Endothelial cell of umbilical vein (primary cell): ENCODE data around the gene TMEM37. TPM values are rescaled to one million over a fixed set of nuclear protein-coding genes. Genes with fewer than 3 reads are reported as not detected.

ENCODE experiments used
- BruUV-seq: library from RNA; stranded (reverse); fragments of 400-500 nt; replicated peaks from 2 replicates; lab custom pipeline; 2021; lab: Mats Ljungman, UMichigan
- CTCF ChIA-PET: fragments of 300-600, 350-600 bp; sonication (Branson Sonifier 250); formaldehyde crosslinking; loops from one replicate; lab custom pipeline; 2021; ENCODE audit warnings: antibody characterized with exemption, inconsistent platforms; lab: Charles Lee
- POLR2A ChIA-PET: fragments of 300-600, 350-600 bp; sonication (Branson Sonifier 250); formaldehyde crosslinking; loops from one replicate; lab custom pipeline; 2021; ENCODE audit warnings: antibody characterized with exemption, inconsistent platforms; lab: Charles Lee
- DNase-seq: peaks from one replicate; pipeline ENCODE4 v3.0.0-alpha.2; 2011; ENCODE audit warnings: low read depth, low spot score
- FAIRE-seq: peaks from 2 replicates; lab custom pipeline; 2011; peaks lifted over from hg19 to GRCh38; lab: Jason Lieb, UNC
- H2AFZ ChIP-seq: 2 replicates; pipeline ENCODE4 v1.6.0; 2012; ENCODE audit warnings: low read depth, low read length, control low read depth, inconsistent platforms
- H3K27ac ChIP-seq: 2 replicates; pipeline ENCODE4 v1.5.1; 2011; ENCODE audit warnings: low read depth, mild to moderate bottlenecking, control low read depth, low read length, moderate library complexity; ENCODE audit not compliant: insufficient read depth
- H3K27me3 ChIP-seq, 2 experiments: 2 replicates each; pipeline versions ENCODE4 v1.6.0 to v1.6.1; 2011; ENCODE audit warnings: low read length in 2 of 2, mixed read lengths in 1 of 2; ENCODE audit not compliant: control insufficient read depth in 2 of 2, insufficient read depth in 2 of 2
- H3K36me3 ChIP-seq, 2 experiments: 2 replicates in 1 of 2; 3 replicates in 1 of 2; pipeline ENCODE4 v1.5.1; 2011; ENCODE audit warnings: low read length in 2 of 2, mild to moderate bottlenecking in 1 of 2, moderate library complexity in 1 of 2; ENCODE audit not compliant: control insufficient read depth in 2 of 2, insufficient read depth in 2 of 2; ENCODE audit errors: extremely low read depth in 1 of 2
- H3K4me1 ChIP-seq: 3 replicates; pipeline ENCODE4 v1.5.1; 2011; ENCODE audit warnings: mild to moderate bottlenecking, low read length; ENCODE audit not compliant: control insufficient read depth, insufficient read depth; ENCODE audit errors: extremely low read depth
- H3K4me2 ChIP-seq: 2 replicates; pipeline ENCODE4 v1.6.1; 2011; ENCODE audit warnings: low read length, control low read depth, mixed read lengths; ENCODE audit not compliant: insufficient read depth
- H3K4me3 ChIP-seq, 3 experiments: fragments of 200-600 bp in 1 of 3; sonication (generic), shearing (Covaris generic) in 1 of 3; replicated peaks in 1 of 3; 2 replicates each; pipeline ENCODE4 v1.5.1; 2011 to 2016; ENCODE audit warnings: control low read depth in 3 of 3, low read length in 3 of 3, mild to moderate bottlenecking in 2 of 3, inconsistent platforms in 1 of 3, low read depth in 1 of 3, moderate library complexity in 1 of 3; ENCODE audit not compliant: insufficient read depth in 1 of 3
- H3K79me2 ChIP-seq: 2 replicates; pipeline ENCODE4 v1.6.0; 2012; ENCODE audit warnings: low read length, inconsistent platforms; ENCODE audit not compliant: control insufficient read depth, insufficient read depth
- H3K9ac ChIP-seq: replicated peaks from 2 replicates; pipeline ENCODE3; 2011; ENCODE audit warnings: low read length, control low read depth; ENCODE audit not compliant: insufficient read depth; ENCODE audit errors: extremely low read depth
- H3K9me1 ChIP-seq: replicated peaks from 3 replicates; pipeline ENCODE4 v1.6.0; 2011; ENCODE audit warnings: mild to moderate bottlenecking, low read length; ENCODE audit not compliant: control insufficient read depth, insufficient read depth; ENCODE audit errors: extremely low read depth
- H3K9me3 ChIP-seq: replicated peaks from 2 replicates; pipeline ENCODE4 v1.5.1; 2012; ENCODE audit warnings: low read length, inconsistent platforms; ENCODE audit not compliant: control insufficient read depth, insufficient read depth
- H4K20me1 ChIP-seq: replicated peaks from 2 replicates; pipeline ENCODE3; 2011; ENCODE audit warnings: mild to moderate bottlenecking, low read length; ENCODE audit not compliant: control insufficient read depth, insufficient read depth; ENCODE audit errors: extremely low read depth
- CTCF ChIP-seq, 2 donors: IDR thresholded peaks; 1 replicate in 1 of 2; 2 replicates in 1 of 2; pipeline ENCODE4 v1.5.1; 2011; ENCODE audit warnings: low read length in 2 of 2, mild to moderate bottlenecking in 2 of 2, moderate library complexity in 2 of 2, control low read depth in 1 of 2, inconsistent platforms in 1 of 2, low read depth in 1 of 2; ENCODE audit not compliant: insufficient read depth in 1 of 2; ENCODE audit errors: extremely low read depth in 1 of 2
- EZH2 ChIP-seq: IDR thresholded peaks from 2 replicates; pipeline ENCODE4 v1.6.1; 2012; ENCODE audit warnings: borderline replicate concordance, low read depth, mild to moderate bottlenecking, moderate library complexity, low read length, inconsistent platforms; ENCODE audit not compliant: severe bottlenecking
- FOS ChIP-seq: IDR thresholded peaks from 2 replicates; pipeline ENCODE4 v1.6.1; 2011; ENCODE audit warnings: mild to moderate bottlenecking, low read length, moderate library complexity, borderline replicate concordance; ENCODE audit not compliant: insufficient read depth
- GATA2 ChIP-seq: IDR thresholded peaks from 2 replicates; pipeline ENCODE4 v1.7.0; 2011; ENCODE audit warnings: low read depth, mild to moderate bottlenecking, moderate library complexity, mixed read lengths, low read length; ENCODE audit not compliant: insufficient read length, insufficient read depth
- JUN ChIP-seq: IDR thresholded peaks from 2 replicates; pipeline ENCODE4 v1.6.1; 2011; ENCODE audit warnings: borderline replicate concordance, low read depth; ENCODE audit not compliant: insufficient read length, insufficient read depth
- MAX ChIP-seq: IDR thresholded peaks from 2 replicates; pipeline ENCODE4 v1.6.1; 2011; ENCODE audit not compliant: insufficient read depth, insufficient read length
- MYC ChIP-seq: IDR thresholded peaks from one replicate; pipeline ENCODE4 v1.6.1; 2011; ENCODE audit warnings: mild to moderate bottlenecking, low read depth, low read length
- POLR2A ChIP-seq: IDR thresholded peaks from 2 replicates; pipeline ENCODE4 v1.6.1; 2012; ENCODE audit warnings: low read depth, mild to moderate bottlenecking, control low read depth, low read length
- POLR2AphosphoS5 ChIP-seq: IDR thresholded peaks from 2 replicates; pipeline ENCODE4 v1.6.1; 2012; ENCODE audit warnings: low read depth, mild to moderate bottlenecking, control low read depth, low read length, moderate library complexity; ENCODE audit not compliant: insufficient read depth
- dilution Hi-C: fragments of 300-500 bp; cut with MboI; formaldehyde crosslinking; loops from one replicate; pipeline ENCODE4 v1.15.0; 2019; ENCODE audit warnings: low sequenced_read_pairs; ENCODE audit not compliant: extremely low pct_ligation_motif_present
- intact Hi-C: fragments of 100-400 bp; cut with micrococcal nuclease; formaldehyde crosslinking; loops from one replicate; pipeline ENCODE4 v1.10.0; 2022
- polyA plus RNA-seq, 4 experiments: library from polyadenylated mRNA; depleted of rRNA in 3 of 4; stranded (reverse) in 3 of 4; unstranded in 1 of 4; fragments of >200 nt; gene quantifications; 2 replicates each; pipeline versions ENCODE4 v1.2.1 to v1.2.3, GENCODE V29; 2011 to 2012; ENCODE audit warnings: missing spikeins in 1 of 4
- total RNA-seq: library from RNA; stranded (reverse); gene quantifications from 2 replicates; pipeline ENCODE4 v1.2.3, GENCODE V29; 2021

TMEM37 gene
- total and polyA plus RNA-seq, 2 donors (not counting 3 experiments of a cell fraction or from before 2014, with no cell fraction given), result 3.5 to 16.2 TPM

- Histone ChIP-seq H3K4me2 (no peak overlapping the region), H3K9me1 (no peaks in the 10 kb centered on the region), H3K27me3 (peaks cover 0 to 1% of the 10 kb centered on the region in 2 experiments), H3K4me1 (no peaks in the 10 kb centered on the region), H4K20me1 (no peaks in the 10 kb centered on the region), H3K9ac (no peak overlapping the region), H2AFZ (no peak overlapping the region), H3K9me3 (no peaks in the 10 kb centered on the region), H3K36me3 (no peaks in the 10 kb centered on the region), H3K4me3 (no peak overlapping the region), H3K27ac (no peak overlapping the region), H3K79me2 (no peaks in the 10 kb centered on the region)
- DNase-seq (no peak), FAIRE-seq (no peak)
- ChIA-PET CTCF (interaction anchor here (3.2 kb wide), 1 partner anchor 8 kb away, joined by 31 read pairs; no protein-coding TSS in a partner anchor), POLR2A (no interaction called here)
- dilution Hi-C loops (no loop called here), intact Hi-C loops (no loop called here)
- BruUV-seq, result no TSS peak
- TF ChIP-seq FOS, result no peak
- no peak for TF ChIP-seq MYC
- no peak for TF ChIP-seq POLR2AphosphoS5
These were observed 53.2 kb downstream of the TMEM37 start for GRCh38 chr2:119484834-119485233.

- POLR2A ChIA-PET, result no interaction called here
- no peaks in the 10 kb centered on the region for H3K36me3 ChIP-seq
- BruUV-seq, result no TSS peak
- intact Hi-C loops (no loop called here), dilution Hi-C loops (no loop called here)
- DNase-seq, result no peak
- TF ChIP-seq POLR2AphosphoS5 (no peak), GATA2 (no peak), EZH2 (no peak), FOS (no peak), MYC (no peak), MAX (no peak), POLR2A (no peak), JUN (no peak), CTCF (IDR thresholded peaks at IDR 0.05; ENCODE audit: extremely low read depth in 1 of 2, insufficient read depth in 1 of 2, low read depth in 1 of 2, low read length in 2 of 2) (no peak)
- CTCF ChIA-PET, result interaction anchor here (3.2 kb wide), 1 partner anchor 8 kb away, joined by 31 read pairs; no protein-coding TSS in a partner anchor
- no peak overlapping the region for H3K4me3 ChIP-seq
- no peaks in the 10 kb centered on the region for H3K9me3 ChIP-seq
- no peaks in the 10 kb centered on the region for H4K20me1 ChIP-seq
- H3K79me2 ChIP-seq, result no peaks in the 10 kb centered on the region
- H3K9ac ChIP-seq, result no peak overlapping the region
- H3K27ac ChIP-seq, result no peak overlapping the region
- no peak overlapping the region for H2AFZ ChIP-seq
- no peak for FAIRE-seq
- no peaks in the 10 kb centered on the region for H3K9me1 ChIP-seq
- peaks cover 0 to 1% of the 10 kb centered on the region in 2 experiments for H3K27me3 ChIP-seq
- no peak overlapping the region for H3K4me2 ChIP-seq
- H3K4me1 ChIP-seq, result no peaks in the 10 kb centered on the region
These were observed 53.9 kb downstream of the TMEM37 start for GRCh38 chr2:119485336-119486110.
